Mucosa of rectum (tissue), 2 donors: Measurements from ENCODE around the gene IVL.

Experiments used
- H3K27ac ChIP-seq, 2 donors: one replicate each; pipeline ENCODE4 v1.7.0; 2013; ENCODE audit warnings: inconsistent platforms in 2 of 2, low read depth in 2 of 2, low read length in 2 of 2
- H3K27me3 ChIP-seq, 2 donors: one replicate each; pipeline ENCODE4 v1.7.0; 2013; ENCODE audit warnings: low read length in 2 of 2; ENCODE audit not compliant: control insufficient read depth in 2 of 2, insufficient read depth in 2 of 2
- H3K36me3 ChIP-seq, 2 donors: one replicate each; pipeline ENCODE4 v1.7.0; 2013; ENCODE audit warnings: low read length in 2 of 2; ENCODE audit not compliant: control insufficient read depth in 2 of 2, insufficient read depth in 2 of 2
- H3K4me1 ChIP-seq, 2 donors: one replicate each; pipeline ENCODE4 v1.7.0; 2013; ENCODE audit warnings: low read length in 2 of 2, mild to moderate bottlenecking in 1 of 2; ENCODE audit not compliant: control insufficient read depth in 2 of 2, insufficient read depth in 2 of 2
- H3K4me3 ChIP-seq, 2 donors: one replicate each; pipeline ENCODE4 v1.7.0; 2013; ENCODE audit warnings: low read length in 2 of 2
- H3K9ac ChIP-seq, 2 donors: one replicate each; pipeline ENCODE4 v1.7.0; 2013; ENCODE audit warnings: low read length in 2 of 2, low read depth in 1 of 2, mild to moderate bottlenecking in 1 of 2
- H3K9me3 ChIP-seq, 2 donors: one replicate each; pipeline ENCODE4 v1.7.0; 2013; ENCODE audit warnings: low read length in 2 of 2; ENCODE audit not compliant: control insufficient read depth in 2 of 2
- donor health status: healthy.
- donor health status: Normal muscosa, but diverticular disease.

The IVL gene

GRCh38 chr1:152907686-152908601 lies at the start of gene IVL:
TSS of gene IVL (plus strand) at chr1:152908546. CDS start at chr1:152909798, 1,252 bp downstream.
- no peak within 1 kb of the TSS for H3K4me3 ChIP-seq
- H3K9ac ChIP-seq, result no peak within 1 kb of the TSS
- no peaks in the 10 kb centered on the region for H3K36me3 ChIP-seq

GRCh38 chr1:152859696-152860095 lies 48.6 kb upstream of the IVL start, which contains the start of gene LCE7A:
TSS of gene LCE7A (plus strand) at chr1:152859996. CDS start at chr1:152860698, 702 bp downstream.
- H3K9ac ChIP-seq, result no peak within 1 kb of the TSS
- H3K4me1 ChIP-seq, result no peaks in the 10 kb centered on the region
- H3K9me3 ChIP-seq, result no peaks in the 10 kb centered on the region
- H3K36me3 ChIP-seq, result no peaks in the 10 kb centered on the region
- no peak within 1 kb of the TSS for H3K27ac ChIP-seq
- H3K27me3 ChIP-seq, result no peaks in the 10 kb centered on the region
- no peak within 1 kb of the TSS for H3K4me3 ChIP-seq

More at GRCh38 chr1:152907686-152908601, at the start of gene IVL:
- H3K9me3 ChIP-seq, result no peaks in the 10 kb centered on the region
- no peaks in the 10 kb centered on the region for H3K27me3 ChIP-seq
- H3K4me1 ChIP-seq, result no peaks in the 10 kb centered on the region
- no peak within 1 kb of the TSS for H3K27ac ChIP-seq

- Histone ChIP-seq H3K4me3 (no peak overlapping the region), H3K9ac (no peak overlapping the region), H3K36me3 (no peaks in the 10 kb centered on the region), H3K9me3 (no peaks in the 10 kb centered on the region), H3K4me1 (no peaks in the 10 kb centered on the region), H3K27ac (no peak overlapping the region), H3K27me3 (no peaks in the 10 kb centered on the region)
Observed at GRCh38 chr1:152860129-152860528, 48.2 kb upstream of the IVL start.

- Histone ChIP-seq H3K9me3 (no peaks in the 10 kb centered on the region), H3K27ac (no peak overlapping the region), H3K36me3 (no peaks in the 10 kb centered on the region), H3K9ac (no peak overlapping the region), H3K4me1 (no peaks in the 10 kb centered on the region), H3K27me3 (no peaks in the 10 kb centered on the region), H3K4me3 (no peak overlapping the region)
Observed at GRCh38 chr1:152861374-152861773, 47.0 kb upstream of the IVL start.

GRCh38 chr1:152864443-152864842 lies 43.9 kb upstream of the IVL start:
- no peak overlapping the region for H3K27ac ChIP-seq
- H3K27me3 ChIP-seq, result no peaks in the 10 kb centered on the region
- no peaks in the 10 kb centered on the region for H3K36me3 ChIP-seq
- H3K4me3 ChIP-seq, result no peak overlapping the region
- no peaks in the 10 kb centered on the region for H3K9me3 ChIP-seq
- no peak overlapping the region for H3K9ac ChIP-seq
- H3K4me1 ChIP-seq, result no peaks in the 10 kb centered on the region

- H3K27me3 ChIP-seq, result no peaks in the 10 kb centered on the region
- no peak overlapping the region for H3K27ac ChIP-seq
- no peaks in the 10 kb centered on the region for H3K4me1 ChIP-seq
- H3K4me3 ChIP-seq, result no peak overlapping the region
- H3K36me3 ChIP-seq, result no peaks in the 10 kb centered on the region
- H3K9ac ChIP-seq, result no peak overlapping the region
- no peaks in the 10 kb centered on the region for H3K9me3 ChIP-seq
Observed at GRCh38 chr1:152866321-152866720, 42.0 kb upstream of the IVL start.

- Histone ChIP-seq H3K27ac (no peak overlapping the region), H3K4me1 (no peaks in the 10 kb centered on the region), H3K36me3 (no peaks in the 10 kb centered on the region), H3K9ac (no peak overlapping the region), H3K27me3 (no peaks in the 10 kb centered on the region), H3K9me3 (no peaks in the 10 kb centered on the region), H3K4me3 (no peak overlapping the region)
Observed at GRCh38 chr1:152869808-152870419, 38.4 kb upstream of the IVL start.

- Histone ChIP-seq H3K36me3 (no peaks in the 10 kb centered on the region), H3K4me1 (no peaks in the 10 kb centered on the region), H3K9me3 (no peaks in the 10 kb centered on the region), H3K27me3 (no peaks in the 10 kb centered on the region), H3K4me3 (no peak overlapping the region), H3K9ac (no peak overlapping the region), H3K27ac (no peak overlapping the region)
Observed at GRCh38 chr1:152870831-152871730, 37.3 kb upstream of the IVL start.

- Histone ChIP-seq H3K4me1 (no peaks in the 10 kb centered on the region), H3K9me3 (no peaks in the 10 kb centered on the region), H3K27ac (no peak overlapping the region), H3K4me3 (no peak overlapping the region), H3K9ac (no peak overlapping the region), H3K27me3 (no peaks in the 10 kb centered on the region), H3K36me3 (no peaks in the 10 kb centered on the region)
Observed at GRCh38 chr1:152871731-152872126, 36.6 kb upstream of the IVL start.
